Smooth muscle cell (in vitro differentiated cells): Measurements from ENCODE around the gene TBC1D1. TPM values are rescaled to one million over a fixed set of nuclear protein-coding genes. Genes with fewer than 3 reads are reported as not detected.
"Not testable (repeated sequence)": the region's sequence is repeated elsewhere in the genome, so short reads cannot be mapped to it uniquely, and the experiment has no call there.

Experiments used
- DNase-seq: peaks from one replicate; lab custom pipeline; 2025; ENCODE audit not compliant: unreplicated experiment; lab: John Stamatoyannopoulos, UW
- H2AFZ ChIP-seq: fragments of 200-600 bp; sonication (generic); 2 replicates; pipeline ENCODE4 v1.6.0; 2016; ENCODE audit warnings: antibody characterized with exemption, low read depth, mild to moderate bottlenecking
- H3F3A ChIP-seq: fragments of 200-600 bp; sonication (generic); 2 replicates; pipeline ENCODE4 v1.6.0; 2017; ENCODE audit warnings: antibody characterized with exemption, low read depth
- H3K27ac ChIP-seq: fragments of 200-600 bp; sonication (generic); 2 replicates; pipeline ENCODE4 v1.5.1; 2016; ENCODE audit warnings: low read depth, mild to moderate bottlenecking
- H3K27me3 ChIP-seq: fragments of 200-600 bp; sonication (generic); 2 replicates; pipeline ENCODE4 v1.6.1; 2016; ENCODE audit warnings: low read depth, mild to moderate bottlenecking
- H3K36me3 ChIP-seq: fragments of 200-600 bp; sonication (generic); 2 replicates; pipeline ENCODE4 v1.5.1; 2016; ENCODE audit warnings: low read depth
- H3K4me1 ChIP-seq: fragments of 200-600 bp; sonication (generic); 2 replicates; pipeline ENCODE4 v1.5.1; 2016; ENCODE audit warnings: low read depth
- H3K4me2 ChIP-seq: fragments of 200-600 bp; sonication (generic); 2 replicates; pipeline ENCODE4 v1.6.0; 2016; ENCODE audit warnings: mild to moderate bottlenecking
- H3K4me3 ChIP-seq: fragments of 200-600 bp; sonication (generic); 2 replicates; pipeline ENCODE4 v1.5.1; 2016; ENCODE audit warnings: mild to moderate bottlenecking
- H3K79me2 ChIP-seq: fragments of 200-600 bp; sonication (generic); 2 replicates; pipeline ENCODE4 v1.6.0; 2016; ENCODE audit warnings: low read depth, mild to moderate bottlenecking
- H3K9ac ChIP-seq: fragments of 200-600 bp; sonication (generic); 2 replicates; pipeline ENCODE4 v1.6.0; 2016; ENCODE audit warnings: low read depth
- H3K9me3 ChIP-seq: fragments of 200-600 bp; sonication (generic); replicated peaks from 2 replicates; pipeline ENCODE4 v1.5.1; 2016; ENCODE audit warnings: low read depth
- H4K20me1 ChIP-seq: fragments of 200-600 bp; sonication (generic); 2 replicates; pipeline ENCODE4 v1.6.0; 2016; ENCODE audit warnings: low read depth
- whole genome bisulfite sequencing: methylation state at CpG from one replicate; pipeline ENCODE4 v1.1.7; 2016; ENCODE audit warnings: low lambda C conversion rate; 5-methylcytosine and 5-hydroxymethylcytosine counted together
- polyA plus RNA-seq: library from polyadenylated mRNA; unstranded; fragments of >200 nt; fragmentation: Nextera tagmentation; extraction: Ambion mirVana; gene quantifications from 2 replicates; pipeline ENCODE4 v1.2.1, GENCODE V29; 2016
- total RNA-seq: library from RNA; depleted of rRNA; stranded (reverse); fragments of >200 nt; gene quantifications from 2 replicates; pipeline ENCODE4 v1.2.3, GENCODE V29; 2014
- TF ChIP-seq, protein P1 (sequence below): fragments of 200-600 bp; sonication (generic); IDR thresholded peaks from 2 replicates; pipeline ENCODE4 v1.5.1; 2017; ENCODE audit warnings: borderline replicate concordance, mild to moderate bottlenecking, antibody characterized with exemption; ENCODE audit not compliant: insufficient read depth, poor library complexity, severe bottlenecking

The TBC1D1 gene
- total and polyA plus RNA-seq, 2 experiments from 2014 or later: 81.5 to 117 TPM

DNA sequence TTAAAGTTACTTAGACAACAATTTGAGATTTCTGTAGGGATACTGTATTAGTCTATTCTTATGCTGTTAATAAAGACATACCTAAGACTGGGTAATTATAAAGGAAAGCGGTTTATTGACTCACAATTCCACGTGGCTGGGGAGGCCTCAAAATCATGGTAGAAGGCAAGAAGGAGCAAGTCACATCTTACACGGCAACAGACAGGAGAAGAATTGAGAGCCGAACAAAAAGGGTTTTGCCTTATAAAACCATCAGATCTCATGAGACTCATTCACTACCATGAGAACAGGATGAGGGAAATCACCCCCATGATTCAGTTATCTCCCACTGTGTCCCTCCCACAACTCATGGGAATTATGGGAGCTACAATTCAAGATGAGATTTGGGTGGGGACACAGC is 80.3 kb downstream of the TBC1D1 start:
- Histone ChIP-seq H4K20me1 (no peaks in the 10 kb centered on the region), H3K4me3 (no peak overlapping the region), H2AFZ (no peak overlapping the region), H3K4me2 (no peak overlapping the region), H3K27me3 (no peaks in the 10 kb centered on the region), H3K27ac (no peak overlapping the region), H3K36me3 (no peaks in the 10 kb centered on the region), H3K9me3 (no peaks in the 10 kb centered on the region), H3K9ac (no peak overlapping the region), H3F3A (no peaks in the 10 kb centered on the region), H3K79me2 (no peaks in the 10 kb centered on the region), H3K4me1 (no peaks in the 10 kb centered on the region)
- WGBS: 95% methylated on average over 4 of the region's 4 CpGs
- TF ChIP-seq, protein P1, sequence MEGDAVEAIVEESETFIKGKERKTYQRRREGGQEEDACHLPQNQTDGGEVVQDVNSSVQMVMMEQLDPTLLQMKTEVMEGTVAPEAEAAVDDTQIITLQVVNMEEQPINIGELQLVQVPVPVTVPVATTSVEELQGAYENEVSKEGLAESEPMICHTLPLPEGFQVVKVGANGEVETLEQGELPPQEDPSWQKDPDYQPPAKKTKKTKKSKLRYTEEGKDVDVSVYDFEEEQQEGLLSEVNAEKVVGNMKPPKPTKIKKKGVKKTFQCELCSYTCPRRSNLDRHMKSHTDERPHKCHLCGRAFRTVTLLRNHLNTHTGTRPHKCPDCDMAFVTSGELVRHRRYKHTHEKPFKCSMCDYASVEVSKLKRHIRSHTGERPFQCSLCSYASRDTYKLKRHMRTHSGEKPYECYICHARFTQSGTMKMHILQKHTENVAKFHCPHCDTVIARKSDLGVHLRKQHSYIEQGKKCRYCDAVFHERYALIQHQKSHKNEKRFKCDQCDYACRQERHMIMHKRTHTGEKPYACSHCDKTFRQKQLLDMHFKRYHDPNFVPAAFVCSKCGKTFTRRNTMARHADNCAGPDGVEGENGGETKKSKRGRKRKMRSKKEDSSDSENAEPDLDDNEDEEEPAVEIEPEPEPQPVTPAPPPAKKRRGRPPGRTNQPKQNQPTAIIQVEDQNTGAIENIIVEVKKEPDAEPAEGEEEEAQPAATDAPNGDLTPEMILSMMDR: no peak
- DNase-seq: no peak

DNA sequence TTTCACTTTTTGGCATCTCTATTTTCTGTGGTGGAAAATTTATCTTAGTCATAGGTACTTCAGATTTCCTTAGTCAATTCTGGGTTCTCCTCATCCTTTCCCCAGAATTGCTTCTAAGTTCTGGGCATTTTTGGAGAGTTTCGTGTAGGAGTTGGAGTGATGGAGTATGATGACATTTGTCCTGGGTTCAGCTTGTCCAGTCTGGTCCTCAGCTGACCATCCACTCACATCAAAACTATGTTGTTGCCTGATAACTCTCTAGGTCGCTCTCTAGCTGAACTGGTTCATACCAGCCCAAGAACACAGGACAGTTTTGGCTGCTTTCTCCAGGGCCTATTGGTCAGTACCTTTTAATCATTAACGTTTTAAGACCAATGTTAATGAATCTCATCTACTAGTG is 82.6 kb downstream of the TBC1D1 start:
- Histone ChIP-seq H3K36me3 (no peaks in the 10 kb centered on the region), H2AFZ (peak overlapping the region; percentile 29), H3K4me1 (peaks cover 7% of the 10 kb centered on the region), H3K9ac (no peak overlapping the region), H3K27ac (no peak overlapping the region), H3K27me3 (no peaks in the 10 kb centered on the region), H3K4me3 (no peak overlapping the region), H3K9me3 (no peaks in the 10 kb centered on the region), H4K20me1 (no peaks in the 10 kb centered on the region), H3K79me2 (peaks cover 7% of the 10 kb centered on the region), H3K4me2 (no peak overlapping the region), H3F3A (no peaks in the 10 kb centered on the region)
- DNase-seq: no peak
- TF ChIP-seq, protein P1: no peak
- 91% methylated on average over 3 of the region's 3 CpGs for WGBS

DNA sequence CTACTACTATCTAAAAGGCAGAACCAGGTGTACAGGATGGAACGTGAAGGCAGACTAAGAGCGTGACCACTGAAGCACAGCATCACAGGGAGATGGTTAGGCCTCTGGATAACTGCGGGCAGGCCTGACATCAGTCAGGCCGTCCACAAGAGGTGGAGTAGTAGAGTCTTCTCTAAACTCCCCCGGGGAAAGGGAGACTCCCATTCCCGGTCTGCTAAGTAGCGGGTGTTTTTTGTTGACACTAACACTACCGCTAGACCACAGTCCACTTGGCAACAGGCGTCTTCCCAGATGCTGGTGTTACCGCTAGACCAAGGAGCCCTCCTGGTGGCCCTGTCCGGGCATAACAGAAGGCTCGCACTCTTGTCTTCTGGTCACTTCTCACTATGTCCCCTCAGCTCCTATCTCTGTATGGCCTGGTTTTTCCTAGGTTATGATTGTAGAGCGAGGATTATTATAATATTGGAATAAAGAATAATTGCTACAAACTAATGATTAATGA is 84.5 kb downstream of the TBC1D1 start:
- H3F3A ChIP-seq, H3K4me2 ChIP-seq, H4K20me1 ChIP-seq, H3K9me3 ChIP-seq, H3K4me3 ChIP-seq, H2AFZ ChIP-seq, H3K36me3 ChIP-seq, H3K9ac ChIP-seq, H3K27ac ChIP-seq, DNase-seq, H3K27me3 ChIP-seq: not testable (repeated sequence)
- peaks cover 12% of the 10 kb centered on the region for H3K4me1 ChIP-seq
- WGBS: 92% methylated on average over 13 of the region's 13 CpGs
- peaks cover 27% of the 10 kb centered on the region for H3K79me2 ChIP-seq

DNA sequence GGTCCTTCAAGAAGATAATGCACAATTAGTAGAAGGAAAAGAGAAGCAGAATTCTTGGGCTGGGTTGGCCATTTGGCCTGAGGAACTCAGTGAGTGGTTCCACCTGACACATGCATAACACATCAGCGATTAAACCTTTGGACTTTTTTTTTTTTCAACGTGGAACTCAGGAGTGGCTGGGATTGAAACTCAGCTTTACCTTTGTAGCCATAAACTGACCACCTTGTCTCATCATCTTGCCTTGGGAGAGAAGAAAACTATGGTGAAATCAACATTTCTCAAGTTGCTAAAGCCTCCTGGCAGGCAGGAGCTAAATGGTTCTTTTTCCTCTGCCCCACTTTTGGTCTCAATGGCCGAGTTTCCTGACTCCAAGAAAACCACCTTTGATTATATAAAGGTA is 85.6 kb downstream of the TBC1D1 start:
- Histone ChIP-seq H2AFZ (peak overlapping the region; percentile 65), H3K27me3 (no peaks in the 10 kb centered on the region), H3K36me3 (no peaks in the 10 kb centered on the region), H3K9ac (no peak overlapping the region), H3K4me2 (peak overlapping the region; percentile 77), H3K27ac (peak overlapping the region; percentile 35), H4K20me1 (peaks cover 9% of the 10 kb centered on the region), H3K4me1 (peaks cover 14% of the 10 kb centered on the region), H3K9me3 (no peaks in the 10 kb centered on the region), H3K79me2 (peaks cover 38% of the 10 kb centered on the region), H3K4me3 (peak overlapping the region; percentile 82), H3F3A (no peaks in the 10 kb centered on the region)
- TF ChIP-seq, protein P1: no peak
- 46% methylated on average over 3 of the region's 3 CpGs for WGBS
- no peak for DNase-seq
